Activated CD4-positive, alpha-beta T cell treated with anti-CD3 and anti-CD28 coated beads, Interleukin-2, amount 10 ng/mL, durations not matched to agents 7 days and 5 days (primary cell): ENCODE results near the gene CLEC4F. TPM values are rescaled to one million over a fixed set of nuclear protein-coding genes. Genes with fewer than 3 reads are reported as not detected.

Experiments used
- CTCF ChIA-PET: fragments of 350-600 bp; sonication (Branson Sonifier 250); formaldehyde crosslinking; loops from one replicate; lab custom pipeline; 2021; ENCODE audit warnings: antibody characterized with exemption; lab: Charles Lee
- POLR2A ChIA-PET: fragments of 350-600 bp; sonication (Branson Sonifier 250); formaldehyde crosslinking; loops from one replicate; lab custom pipeline; 2021; ENCODE audit warnings: antibody characterized with exemption; lab: Charles Lee
- DNase-seq: peaks from one replicate; pipeline ENCODE4 v3.0.0-alpha.2; 2020
- H3K27ac Mint-ChIP-seq: one replicate; pipeline ENCODE4 v1.8.0; 2021; ENCODE audit warnings: mild to moderate bottlenecking, moderate library complexity, mixed read lengths
- H3K27me3 Mint-ChIP-seq: one replicate; pipeline ENCODE4 v1.8.0; 2021; ENCODE audit warnings: mixed read lengths
- H3K36me3 Mint-ChIP-seq: one replicate; pipeline ENCODE4 v1.8.0; 2021; ENCODE audit warnings: low read depth, mixed read lengths
- H3K4me1 Mint-ChIP-seq: one replicate; pipeline ENCODE4 v1.8.0; 2021; ENCODE audit warnings: mixed read lengths
- H3K4me3 Mint-ChIP-seq: one replicate; pipeline ENCODE4 v1.8.0; 2021; ENCODE audit warnings: mild to moderate bottlenecking, moderate library complexity, mixed read lengths
- H3K9me3 Mint-ChIP-seq: one replicate; pipeline ENCODE4 v1.8.0; 2021; ENCODE audit warnings: mixed read lengths
- total RNA-seq, 2 experiments: library from RNA; stranded (reverse); gene quantifications; one replicate each; pipeline ENCODE4 v1.2.3, GENCODE V29; 2021

CLEC4F gene
- total RNA-seq, 2 experiments from 2014 or later, result not detected

DNA sequence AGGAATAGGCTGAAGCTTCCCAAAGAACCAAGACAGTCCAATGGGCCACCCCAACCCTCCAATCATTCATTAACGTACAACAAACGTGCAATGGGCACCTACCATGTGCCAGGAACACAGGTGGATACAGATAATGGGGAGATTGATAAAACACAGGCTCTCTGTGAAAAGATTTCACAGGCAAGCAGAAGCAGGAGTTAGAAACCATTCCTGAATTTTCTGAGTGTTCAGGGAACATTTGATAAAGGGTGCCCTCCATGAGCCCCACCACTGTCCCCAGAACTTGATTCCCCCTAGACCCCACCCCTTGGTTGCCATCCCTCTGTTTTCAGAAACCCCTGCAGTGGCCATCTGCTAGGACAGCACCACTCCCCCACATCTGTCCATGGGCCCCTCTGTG is 13.7 kb upstream of the CLEC4F start:
- no peaks in the 10 kb centered on the region for H3K27me3 Mint-ChIP-seq
- POLR2A ChIA-PET, result no interaction called here
- no peak overlapping the region for H3K27ac Mint-ChIP-seq
- CTCF ChIA-PET, result no interaction called here
- DNase-seq, result no peak
- no peaks in the 10 kb centered on the region for H3K4me1 Mint-ChIP-seq
- H3K9me3 Mint-ChIP-seq, result no peaks in the 10 kb centered on the region
- no peak overlapping the region for H3K4me3 Mint-ChIP-seq
- no peaks in the 10 kb centered on the region for H3K36me3 Mint-ChIP-seq

DNA sequence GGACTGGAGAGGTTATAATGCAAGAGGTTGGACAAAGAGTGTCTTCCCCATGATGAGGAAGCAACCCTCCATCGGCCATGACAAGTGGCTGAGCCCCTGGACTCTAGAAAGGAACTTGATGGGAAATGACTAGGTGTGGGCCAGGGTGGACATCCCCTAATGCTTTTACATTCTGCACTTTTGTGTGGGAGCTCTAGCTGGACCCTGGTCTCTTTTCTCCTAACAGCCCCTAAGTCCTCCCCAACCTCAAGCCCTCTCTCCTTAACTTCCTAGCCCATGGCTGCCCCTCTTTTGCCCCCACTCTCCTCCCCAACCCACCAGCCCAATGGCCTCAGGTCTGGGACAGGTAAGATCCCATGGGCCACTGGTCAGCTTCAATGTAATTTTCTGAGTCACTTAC is 12.8 kb upstream of the CLEC4F start:
- ChIA-PET POLR2A (no interaction called here), CTCF (no interaction called here)
- no peaks in the 10 kb centered on the region for H3K36me3 Mint-ChIP-seq
- DNase-seq, result no peak
- H3K27me3 Mint-ChIP-seq, result no peaks in the 10 kb centered on the region
- H3K27ac Mint-ChIP-seq, result no peak overlapping the region
- no peak overlapping the region for H3K4me3 Mint-ChIP-seq
- no peaks in the 10 kb centered on the region for H3K4me1 Mint-ChIP-seq
- no peaks in the 10 kb centered on the region for H3K9me3 Mint-ChIP-seq

DNA sequence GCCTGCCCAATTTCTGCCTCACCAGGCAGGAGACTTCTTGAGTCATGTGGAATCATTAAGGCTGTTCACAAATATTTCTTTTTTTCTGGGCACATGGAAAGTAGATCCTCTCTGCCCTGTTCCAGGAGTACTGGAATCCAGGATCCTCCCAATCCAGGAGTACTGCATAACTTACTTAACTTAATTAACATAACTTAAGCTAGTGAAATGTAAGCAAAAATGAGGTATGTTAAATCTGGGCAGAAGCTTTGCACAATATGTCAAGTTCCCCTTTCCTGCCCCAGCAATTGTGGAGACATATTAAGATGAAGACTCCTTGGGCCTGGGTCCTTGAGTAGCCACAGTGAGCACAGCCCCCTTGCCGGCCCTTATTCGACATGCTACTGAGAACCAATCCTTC is 12.0 kb upstream of the CLEC4F start:
- no peak for DNase-seq
- Mint-ChIP-seq H3K27ac (no peak overlapping the region), H3K27me3 (no peaks in the 10 kb centered on the region), H3K9me3 (no peaks in the 10 kb centered on the region), H3K36me3 (no peaks in the 10 kb centered on the region), H3K4me3 (no peak overlapping the region), H3K4me1 (peaks cover 4% of the 10 kb centered on the region)
- CTCF ChIA-PET, result no interaction called here
- POLR2A ChIA-PET, result no interaction called here

DNA sequence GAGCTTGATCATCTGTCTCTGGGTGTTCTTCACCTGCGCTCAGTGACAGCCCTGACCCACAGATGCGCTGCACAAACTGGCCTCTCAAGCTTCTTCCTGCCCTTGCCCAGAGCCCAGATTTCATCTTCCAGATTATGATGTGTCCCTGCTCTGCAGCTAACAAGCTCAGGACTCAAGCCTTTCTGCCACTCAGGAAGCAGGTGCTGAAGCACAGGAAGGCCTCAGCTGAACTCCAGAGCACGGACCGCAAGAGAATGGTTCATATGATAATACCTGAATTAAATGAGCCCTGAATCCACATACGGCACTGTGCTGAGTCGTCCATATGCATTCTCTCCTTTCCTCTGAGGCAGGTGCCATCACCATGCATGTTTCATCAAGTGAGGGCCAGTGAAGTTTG is 11.5 kb upstream of the CLEC4F start:
- POLR2A ChIA-PET, result no interaction called here
- no peaks in the 10 kb centered on the region for H3K9me3 Mint-ChIP-seq
- H3K4me1 Mint-ChIP-seq, result peaks cover 8% of the 10 kb centered on the region
- no peaks in the 10 kb centered on the region for H3K27me3 Mint-ChIP-seq
- H3K36me3 Mint-ChIP-seq, result no peaks in the 10 kb centered on the region
- no peak overlapping the region for H3K27ac Mint-ChIP-seq
- CTCF ChIA-PET, result no interaction called here
- DNase-seq, result no peak
- H3K4me3 Mint-ChIP-seq, result no peak overlapping the region

DNA sequence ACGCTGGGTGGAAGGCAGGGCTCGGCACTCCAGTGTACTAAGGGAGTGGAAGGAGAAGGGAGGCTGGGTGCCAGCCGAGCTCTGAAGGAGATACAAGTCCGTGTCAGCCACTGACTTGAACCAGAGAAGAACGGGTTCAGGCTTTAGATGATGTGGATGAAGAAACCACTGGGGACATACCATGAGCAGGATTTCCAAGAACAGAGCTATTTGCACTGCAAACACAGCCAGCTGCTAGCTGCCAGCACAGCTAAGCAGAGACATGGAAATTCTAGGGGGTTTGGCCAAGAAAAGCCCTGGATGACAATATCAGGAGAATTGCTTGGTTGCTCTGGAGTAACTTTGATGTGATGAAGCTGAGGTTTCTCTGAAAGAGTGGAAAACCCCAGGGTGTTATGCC is 10.0 kb upstream of the CLEC4F start:
- H3K27me3 Mint-ChIP-seq, result no peaks in the 10 kb centered on the region
- no peak overlapping the region for H3K27ac Mint-ChIP-seq
- CTCF ChIA-PET, result interaction anchor here (1.5 kb wide), 1 partner anchor 13 kb away, joined by 3 read pairs; no protein-coding TSS in a partner anchor
- H3K9me3 Mint-ChIP-seq, result no peaks in the 10 kb centered on the region
- H3K36me3 Mint-ChIP-seq, result no peaks in the 10 kb centered on the region
- H3K4me3 Mint-ChIP-seq, result no peak overlapping the region
- H3K4me1 Mint-ChIP-seq, result peaks cover 15% of the 10 kb centered on the region
- POLR2A ChIA-PET, result no interaction called here
- DNase-seq, result no peak

DNA sequence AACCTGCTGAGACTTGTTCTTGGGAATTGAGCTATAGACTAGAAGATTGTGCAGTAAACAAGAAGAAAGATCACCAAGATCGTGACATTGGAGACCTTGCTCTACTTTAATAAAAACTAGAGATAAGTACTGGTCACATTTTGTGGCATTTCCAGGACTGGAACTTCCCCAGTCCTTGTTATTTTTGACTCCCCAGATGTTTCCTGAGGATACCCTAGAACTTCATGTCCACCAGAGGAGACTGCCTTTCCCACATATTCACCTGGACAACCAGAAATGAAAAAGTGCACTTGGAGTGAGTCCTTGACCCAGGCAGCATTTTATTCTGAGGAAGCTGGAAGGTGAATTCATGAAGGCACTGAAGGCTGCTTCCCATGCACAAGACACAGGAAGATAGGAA is 9.5 kb upstream of the CLEC4F start:
- Mint-ChIP-seq H3K9me3 (no peaks in the 10 kb centered on the region), H3K4me3 (no peak overlapping the region), H3K4me1 (peaks cover 15% of the 10 kb centered on the region), H3K27me3 (peaks cover 1% of the 10 kb centered on the region), H3K36me3 (no peaks in the 10 kb centered on the region), H3K27ac (no peak overlapping the region)
- DNase-seq, result no peak
- CTCF ChIA-PET, result interaction anchor here (1.5 kb wide), 1 partner anchor 13 kb away, joined by 3 read pairs; no protein-coding TSS in a partner anchor
- POLR2A ChIA-PET, result no interaction called here

DNA sequence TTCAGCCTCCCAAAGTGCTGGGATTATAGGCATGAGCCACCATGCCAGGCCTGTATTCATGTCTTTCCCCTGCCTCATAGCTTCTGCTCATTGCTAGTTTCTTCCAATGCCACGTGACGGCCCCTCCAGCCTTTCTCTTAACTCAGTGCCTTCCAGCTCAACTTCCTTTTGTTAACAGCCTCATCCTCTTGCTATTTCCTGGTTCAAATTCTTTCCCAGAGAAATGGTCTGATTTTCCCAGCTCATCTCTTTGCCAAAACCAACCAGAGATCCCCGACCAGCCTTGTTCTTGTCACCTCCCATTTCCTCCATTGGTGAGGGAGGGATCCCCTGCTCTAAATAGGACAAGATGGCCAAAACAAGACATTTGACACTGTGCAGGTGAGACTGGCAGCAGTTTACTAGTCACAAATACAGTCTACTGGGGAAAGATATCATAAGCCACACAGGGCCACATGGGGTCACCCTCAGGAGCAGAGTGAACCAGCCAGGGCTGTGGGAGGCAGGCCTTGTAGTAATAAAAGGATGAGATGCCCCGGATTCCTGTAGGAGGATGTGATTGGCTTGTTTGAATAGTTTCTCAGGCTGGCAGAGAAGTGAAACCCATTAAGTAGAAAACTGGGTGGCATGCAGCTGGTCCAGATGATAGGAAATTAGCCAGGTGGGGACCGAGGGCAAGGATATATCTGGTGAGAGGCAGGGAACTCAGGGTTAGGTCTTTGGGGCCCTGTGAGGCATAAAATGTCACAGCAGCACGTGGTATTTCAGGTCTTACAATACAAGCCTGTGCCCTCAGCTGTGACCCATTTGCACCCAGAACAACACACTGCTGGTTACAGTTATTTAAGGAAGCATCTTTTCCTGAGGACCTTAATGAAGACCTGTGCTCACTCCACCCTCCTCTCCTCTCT is 8.8 kb upstream of the CLEC4F start:
- no peak for DNase-seq
- Mint-ChIP-seq H3K27ac (no peak overlapping the region), H3K4me3 (no peak overlapping the region), H3K4me1 (peaks cover 15% of the 10 kb centered on the region), H3K36me3 (no peaks in the 10 kb centered on the region), H3K9me3 (no peaks in the 10 kb centered on the region), H3K27me3 (peaks cover 2% of the 10 kb centered on the region)
- ChIA-PET POLR2A (no interaction called here), CTCF (no interaction called here)

DNA sequence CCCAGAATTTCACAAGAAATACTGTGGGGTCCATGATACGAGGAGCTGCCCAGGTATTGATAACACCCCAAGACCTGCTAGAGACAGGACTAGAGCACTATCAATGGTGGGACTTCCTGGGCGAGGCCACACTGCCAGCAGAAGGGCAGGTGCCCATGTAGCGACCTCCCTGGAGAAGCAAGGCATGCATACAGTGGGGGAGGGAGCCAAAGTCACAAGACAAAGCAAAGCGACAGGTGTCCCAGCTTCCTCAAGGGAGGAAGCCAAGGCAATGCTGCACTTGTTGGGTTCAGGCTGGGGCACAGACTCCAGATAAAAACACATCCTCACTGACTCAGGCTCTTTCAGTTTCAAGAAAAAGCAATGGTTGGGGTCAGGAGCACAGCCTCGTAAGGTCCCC is 7.7 kb upstream of the CLEC4F start:
- H3K27ac Mint-ChIP-seq, result no peak overlapping the region
- H3K4me1 Mint-ChIP-seq, result peaks cover 17% of the 10 kb centered on the region
- POLR2A ChIA-PET, result no interaction called here
- CTCF ChIA-PET, result no interaction called here
- H3K9me3 Mint-ChIP-seq, result no peaks in the 10 kb centered on the region
- H3K36me3 Mint-ChIP-seq, result no peaks in the 10 kb centered on the region
- peaks cover 2% of the 10 kb centered on the region for H3K27me3 Mint-ChIP-seq
- no peak for DNase-seq
- H3K4me3 Mint-ChIP-seq, result no peak overlapping the region

DNA sequence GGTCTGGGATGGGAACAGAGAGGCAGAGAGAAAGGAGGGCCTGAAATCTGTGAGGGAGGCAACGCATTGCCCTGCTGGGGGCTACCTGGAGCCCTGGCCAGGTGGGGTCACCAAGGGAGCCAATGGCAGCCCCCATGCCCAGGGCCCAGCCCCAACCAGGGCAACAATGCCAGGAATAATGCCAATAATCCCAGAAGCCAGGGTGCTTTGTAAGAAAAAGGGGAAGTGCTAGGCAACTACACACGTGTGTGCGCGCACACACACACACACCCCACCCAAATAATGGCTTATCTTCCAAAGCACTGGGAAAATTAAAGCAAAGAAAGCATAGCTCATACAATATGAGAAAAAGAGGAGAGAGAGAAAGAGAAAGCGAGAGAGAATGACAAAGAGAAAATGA is 7.0 kb upstream of the CLEC4F start:
- Mint-ChIP-seq H3K9me3 (no peaks in the 10 kb centered on the region), H3K36me3 (peaks cover 3% of the 10 kb centered on the region), H3K27me3 (peaks cover 2% of the 10 kb centered on the region), H3K4me3 (no peak overlapping the region), H3K27ac (no peak overlapping the region), H3K4me1 (peaks cover 24% of the 10 kb centered on the region)
- ChIA-PET CTCF (no interaction called here), POLR2A (no interaction called here)
- DNase-seq, result no peak

DNA sequence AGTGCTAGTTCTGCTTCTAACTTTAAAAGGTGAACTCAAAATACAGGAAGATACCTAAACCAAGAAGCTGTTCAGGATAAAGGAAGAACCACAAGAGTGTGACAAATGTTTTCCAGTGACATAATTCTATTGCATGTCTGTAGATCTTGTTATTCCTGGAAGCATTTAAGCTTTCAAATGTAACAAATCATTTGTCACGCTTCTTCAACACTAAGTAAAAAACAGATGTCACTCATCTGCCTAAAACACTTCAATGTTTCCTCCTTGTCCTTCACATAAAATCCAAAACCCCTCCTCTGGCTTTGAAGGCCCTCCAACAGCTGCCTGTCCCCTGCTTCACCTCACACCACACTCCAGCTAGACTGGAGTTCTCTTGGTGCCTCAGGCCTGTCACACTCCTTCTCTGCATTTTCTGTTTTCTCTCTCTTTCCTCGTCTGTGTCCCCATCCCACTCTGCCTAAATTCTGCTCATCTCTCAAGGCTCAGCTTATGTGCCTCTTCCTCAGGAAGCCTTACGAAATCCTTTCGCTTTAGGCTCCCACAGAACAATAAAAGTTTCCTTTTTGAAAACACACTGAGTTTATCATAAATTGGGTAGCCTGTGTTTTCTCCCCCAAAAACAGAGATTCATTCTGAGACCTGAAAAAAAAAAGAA is 6.4 kb upstream of the CLEC4F start:
- Mint-ChIP-seq H3K36me3 (peaks cover 3% of the 10 kb centered on the region), H3K27me3 (peaks cover 2% of the 10 kb centered on the region), H3K9me3 (no peaks in the 10 kb centered on the region), H3K4me3 (no peak overlapping the region), H3K4me1 (peaks cover 24% of the 10 kb centered on the region), H3K27ac (no peak overlapping the region)
- ChIA-PET CTCF (interaction anchor here (0.9 to 1.4 kb wide), 2 partner anchors 14 to 38 kb away, joined by 3 to 6 read pairs; no protein-coding TSS in a partner anchor), POLR2A (no interaction called here)
- DNase-seq, result no peak

DNA sequence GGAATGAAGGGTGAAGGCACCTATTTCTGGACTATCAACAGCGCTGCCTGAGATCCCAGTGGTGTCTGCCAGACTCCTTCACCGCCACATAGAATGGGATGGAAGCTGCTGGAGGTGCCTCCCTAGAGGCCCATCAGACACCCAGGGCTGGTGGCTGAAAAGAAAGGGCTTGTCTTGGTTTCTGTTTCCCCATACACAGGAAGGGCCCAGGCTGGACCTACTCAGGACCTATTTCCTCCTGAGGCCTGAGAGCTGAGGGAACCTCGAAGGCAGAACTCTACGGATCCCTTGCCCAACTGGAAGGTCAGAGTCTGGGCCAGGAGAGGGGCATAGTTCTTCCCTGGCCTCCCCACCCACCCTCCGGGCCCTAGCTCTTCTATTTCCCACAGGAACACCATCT is 2.9 kb upstream of the CLEC4F start:
- Mint-ChIP-seq H3K36me3 (peaks cover 3% of the 10 kb centered on the region), H3K4me3 (no peak overlapping the region), H3K27ac (peak overlapping the region; percentile 81), H3K27me3 (peaks cover 2% of the 10 kb centered on the region), H3K4me1 (peaks cover 24% of the 10 kb centered on the region), H3K9me3 (no peaks in the 10 kb centered on the region)
- CTCF ChIA-PET, result interaction anchor here (0.8 kb wide), 1 partner anchor 14 kb away, joined by 3 read pairs; no protein-coding TSS in a partner anchor
- no peak for DNase-seq
- POLR2A ChIA-PET, result no interaction called here

DNA sequence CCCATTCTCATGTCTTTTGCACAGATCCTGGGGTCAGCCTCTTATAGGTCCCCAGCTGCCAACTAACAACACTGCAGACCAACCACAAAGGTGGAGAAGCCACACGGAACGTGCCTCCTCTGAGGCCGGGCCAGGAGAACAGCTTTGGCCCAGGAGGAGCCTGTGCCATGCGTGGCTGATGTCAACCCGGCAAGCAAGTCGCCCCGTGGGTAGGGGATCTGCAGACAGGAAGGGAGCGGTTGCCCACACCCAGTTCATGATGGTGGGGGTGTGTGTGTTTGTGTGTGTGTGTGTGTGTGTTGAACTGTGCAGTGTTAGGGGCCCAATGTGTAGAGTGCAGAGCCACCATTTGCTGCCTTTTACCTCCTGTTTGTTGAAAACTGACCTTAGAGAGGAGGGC is 2.4 kb upstream of the CLEC4F start:
- H3K4me3 Mint-ChIP-seq, result no peak overlapping the region
- H3K27ac Mint-ChIP-seq, result peak overlapping the region; percentile 81
- DNase-seq, result peak; percentile 9
- ChIA-PET CTCF (interaction anchor here (0.8 kb wide), 1 partner anchor 13 kb away, joined by 3 read pairs; no protein-coding TSS in a partner anchor), POLR2A (no interaction called here)
- H3K9me3 Mint-ChIP-seq, result no peaks in the 10 kb centered on the region
- H3K27me3 Mint-ChIP-seq, result peaks cover 2% of the 10 kb centered on the region
- H3K4me1 Mint-ChIP-seq, result peaks cover 25% of the 10 kb centered on the region
- H3K36me3 Mint-ChIP-seq, result peaks cover 3% of the 10 kb centered on the region

DNA sequence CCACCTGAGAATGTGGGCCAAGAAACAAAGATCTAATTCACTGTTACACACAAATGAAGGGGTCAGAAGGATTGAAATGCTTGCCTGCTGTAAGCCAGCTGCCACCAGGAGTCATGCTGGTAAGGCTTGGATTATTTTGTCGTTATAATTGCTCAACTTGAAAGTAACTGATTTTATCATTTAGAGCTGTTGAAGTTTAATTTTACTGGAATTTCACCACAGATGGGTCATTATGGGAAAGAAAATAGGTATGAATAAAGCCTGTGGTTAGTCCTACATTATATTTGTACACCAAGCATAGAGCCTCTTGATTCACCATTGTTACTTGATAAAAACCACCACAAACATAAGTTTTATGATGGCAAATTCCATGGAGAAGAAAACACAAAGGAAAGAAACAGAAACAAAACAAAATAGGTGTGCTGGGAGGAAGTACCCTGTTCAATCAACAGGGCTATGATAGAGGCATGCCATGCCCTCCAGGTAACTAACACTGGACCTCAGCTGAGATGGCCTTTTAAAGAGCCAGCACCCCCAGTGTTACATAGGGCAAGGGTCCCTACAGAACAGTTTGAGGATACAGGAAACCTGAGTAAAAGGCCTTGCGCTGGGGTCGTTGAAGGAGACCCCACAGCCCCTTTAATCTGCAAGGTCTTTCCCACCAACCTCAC is 3.0 kb downstream of the CLEC4F start:
- no peaks in the 10 kb centered on the region for H3K9me3 Mint-ChIP-seq
- no peak overlapping the region for H3K4me3 Mint-ChIP-seq
- H3K27ac Mint-ChIP-seq, result no peak overlapping the region
- POLR2A ChIA-PET, result no interaction called here
- H3K27me3 Mint-ChIP-seq, result no peaks in the 10 kb centered on the region
- DNase-seq, result no peak
- H3K4me1 Mint-ChIP-seq, result peaks cover 7% of the 10 kb centered on the region
- CTCF ChIA-PET, result interaction anchor here (1.0 kb wide), 1 partner anchor 13 kb away, joined by 3 read pairs; no protein-coding TSS in a partner anchor
- no peaks in the 10 kb centered on the region for H3K36me3 Mint-ChIP-seq
